HCT116 (cell line): ENCODE data around the gene CACNB1.

Source experiments
- EZH2 ChIP-seq: fragments of 200-600 bp; sonication (generic); IDR thresholded peaks from 2 replicates; pipeline ENCODE4 v1.6.1; 2017; ENCODE audit warnings: antibody characterized with exemption, mixed run types
- EZH2phosphoT487 ChIP-seq: fragments of 200-600 bp; IDR thresholded peaks from 2 replicates; pipeline ENCODE4 v1.6.1; 2018; ENCODE audit warnings: antibody characterized with exemption, borderline replicate concordance
- JUND ChIP-seq: IDR thresholded peaks from 2 replicates; pipeline ENCODE4 v1.6.1; 2012
- MAX ChIP-seq: IDR thresholded peaks from 2 replicates; pipeline ENCODE4 v1.6.1; 2012
- POLR2A ChIP-seq: IDR thresholded peaks from 2 replicates; pipeline ENCODE4 v1.7.0; 2011; ENCODE audit warnings: borderline replicate concordance; ENCODE audit not compliant: insufficient read depth, insufficient read length; ENCODE audit errors: extremely low read depth
- POLR2AphosphoS5 ChIP-seq: IDR thresholded peaks from 2 replicates; pipeline ENCODE4 v1.6.1; 2011; ENCODE audit warnings: mild to moderate bottlenecking, low read depth, low read length, moderate library complexity
- RAD21 ChIP-seq: IDR thresholded peaks from 2 replicates; pipeline ENCODE4 v1.6.1; 2012; ENCODE audit warnings: low read depth, mild to moderate bottlenecking
- SP1 ChIP-seq: IDR thresholded peaks from 2 replicates; pipeline ENCODE4 v1.6.1; 2012; ENCODE audit warnings: low read depth
- YY1 ChIP-seq: IDR thresholded peaks from 2 replicates; pipeline ENCODE4 v1.6.1; 2011; ENCODE audit warnings: low read length, low read depth, moderate library complexity, mild to moderate bottlenecking; ENCODE audit not compliant: insufficient replicate concordance; ENCODE audit errors: extremely low read depth
- TF ChIP-seq, protein P1 (sequence below), 3 experiments: fragments of 200-600 bp in 1 of 3; sonication (generic) in 1 of 3; IDR thresholded peaks in 2 of 3; conservative IDR thresholded peaks in 1 of 3; 2 replicates each; pipeline ENCODE4 v1.5.1; 2012 to 2017; ENCODE audit warnings: low read depth in 2 of 3, low read length in 2 of 3, antibody characterized with exemption in 1 of 3, borderline replicate concordance in 1 of 3, control low read depth in 1 of 3, mild to moderate bottlenecking in 1 of 3, mixed read lengths in 1 of 3, mixed run types in 1 of 3, moderate library complexity in 1 of 3; ENCODE audit not compliant: insufficient read depth in 1 of 3
- TF ChIP-seq, protein P2 (sequence below): IDR thresholded peaks from 2 replicates; pipeline ENCODE4 v1.6.1; 2012; ENCODE audit warnings: low read depth

GRCh38 chr17:39193346-39193745 is 4.1 kb downstream of the CACNB1 start:
- TF ChIP-seq JUND (no peak), RAD21 (no peak), SP1 (no peak), YY1 (no peak), POLR2AphosphoS5 (no peak), POLR2A (no peak), MAX (no peak), EZH2phosphoT487 (no peak), EZH2 (no peak)
- TF ChIP-seq, protein P1, sequence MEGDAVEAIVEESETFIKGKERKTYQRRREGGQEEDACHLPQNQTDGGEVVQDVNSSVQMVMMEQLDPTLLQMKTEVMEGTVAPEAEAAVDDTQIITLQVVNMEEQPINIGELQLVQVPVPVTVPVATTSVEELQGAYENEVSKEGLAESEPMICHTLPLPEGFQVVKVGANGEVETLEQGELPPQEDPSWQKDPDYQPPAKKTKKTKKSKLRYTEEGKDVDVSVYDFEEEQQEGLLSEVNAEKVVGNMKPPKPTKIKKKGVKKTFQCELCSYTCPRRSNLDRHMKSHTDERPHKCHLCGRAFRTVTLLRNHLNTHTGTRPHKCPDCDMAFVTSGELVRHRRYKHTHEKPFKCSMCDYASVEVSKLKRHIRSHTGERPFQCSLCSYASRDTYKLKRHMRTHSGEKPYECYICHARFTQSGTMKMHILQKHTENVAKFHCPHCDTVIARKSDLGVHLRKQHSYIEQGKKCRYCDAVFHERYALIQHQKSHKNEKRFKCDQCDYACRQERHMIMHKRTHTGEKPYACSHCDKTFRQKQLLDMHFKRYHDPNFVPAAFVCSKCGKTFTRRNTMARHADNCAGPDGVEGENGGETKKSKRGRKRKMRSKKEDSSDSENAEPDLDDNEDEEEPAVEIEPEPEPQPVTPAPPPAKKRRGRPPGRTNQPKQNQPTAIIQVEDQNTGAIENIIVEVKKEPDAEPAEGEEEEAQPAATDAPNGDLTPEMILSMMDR (IDR thresholded peaks at IDR 0.05 in 2 of 3, conservative IDR thresholded peaks at IDR 0.05 in 1 of 3; ENCODE audit: borderline replicate concordance in 1 of 3, insufficient read depth in 1 of 3, low read depth in 2 of 3, low read length in 2 of 3), result no peak
- TF ChIP-seq, protein P2, sequence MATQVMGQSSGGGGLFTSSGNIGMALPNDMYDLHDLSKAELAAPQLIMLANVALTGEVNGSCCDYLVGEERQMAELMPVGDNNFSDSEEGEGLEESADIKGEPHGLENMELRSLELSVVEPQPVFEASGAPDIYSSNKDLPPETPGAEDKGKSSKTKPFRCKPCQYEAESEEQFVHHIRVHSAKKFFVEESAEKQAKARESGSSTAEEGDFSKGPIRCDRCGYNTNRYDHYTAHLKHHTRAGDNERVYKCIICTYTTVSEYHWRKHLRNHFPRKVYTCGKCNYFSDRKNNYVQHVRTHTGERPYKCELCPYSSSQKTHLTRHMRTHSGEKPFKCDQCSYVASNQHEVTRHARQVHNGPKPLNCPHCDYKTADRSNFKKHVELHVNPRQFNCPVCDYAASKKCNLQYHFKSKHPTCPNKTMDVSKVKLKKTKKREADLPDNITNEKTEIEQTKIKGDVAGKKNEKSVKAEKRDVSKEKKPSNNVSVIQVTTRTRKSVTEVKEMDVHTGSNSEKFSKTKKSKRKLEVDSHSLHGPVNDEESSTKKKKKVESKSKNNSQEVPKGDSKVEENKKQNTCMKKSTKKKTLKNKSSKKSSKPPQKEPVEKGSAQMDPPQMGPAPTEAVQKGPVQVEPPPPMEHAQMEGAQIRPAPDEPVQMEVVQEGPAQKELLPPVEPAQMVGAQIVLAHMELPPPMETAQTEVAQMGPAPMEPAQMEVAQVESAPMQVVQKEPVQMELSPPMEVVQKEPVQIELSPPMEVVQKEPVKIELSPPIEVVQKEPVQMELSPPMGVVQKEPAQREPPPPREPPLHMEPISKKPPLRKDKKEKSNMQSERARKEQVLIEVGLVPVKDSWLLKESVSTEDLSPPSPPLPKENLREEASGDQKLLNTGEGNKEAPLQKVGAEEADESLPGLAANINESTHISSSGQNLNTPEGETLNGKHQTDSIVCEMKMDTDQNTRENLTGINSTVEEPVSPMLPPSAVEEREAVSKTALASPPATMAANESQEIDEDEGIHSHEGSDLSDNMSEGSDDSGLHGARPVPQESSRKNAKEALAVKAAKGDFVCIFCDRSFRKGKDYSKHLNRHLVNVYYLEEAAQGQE, result no peak
